ENCODE results near the gene LMNTD2.

The LMNTD2 gene

DNA sequence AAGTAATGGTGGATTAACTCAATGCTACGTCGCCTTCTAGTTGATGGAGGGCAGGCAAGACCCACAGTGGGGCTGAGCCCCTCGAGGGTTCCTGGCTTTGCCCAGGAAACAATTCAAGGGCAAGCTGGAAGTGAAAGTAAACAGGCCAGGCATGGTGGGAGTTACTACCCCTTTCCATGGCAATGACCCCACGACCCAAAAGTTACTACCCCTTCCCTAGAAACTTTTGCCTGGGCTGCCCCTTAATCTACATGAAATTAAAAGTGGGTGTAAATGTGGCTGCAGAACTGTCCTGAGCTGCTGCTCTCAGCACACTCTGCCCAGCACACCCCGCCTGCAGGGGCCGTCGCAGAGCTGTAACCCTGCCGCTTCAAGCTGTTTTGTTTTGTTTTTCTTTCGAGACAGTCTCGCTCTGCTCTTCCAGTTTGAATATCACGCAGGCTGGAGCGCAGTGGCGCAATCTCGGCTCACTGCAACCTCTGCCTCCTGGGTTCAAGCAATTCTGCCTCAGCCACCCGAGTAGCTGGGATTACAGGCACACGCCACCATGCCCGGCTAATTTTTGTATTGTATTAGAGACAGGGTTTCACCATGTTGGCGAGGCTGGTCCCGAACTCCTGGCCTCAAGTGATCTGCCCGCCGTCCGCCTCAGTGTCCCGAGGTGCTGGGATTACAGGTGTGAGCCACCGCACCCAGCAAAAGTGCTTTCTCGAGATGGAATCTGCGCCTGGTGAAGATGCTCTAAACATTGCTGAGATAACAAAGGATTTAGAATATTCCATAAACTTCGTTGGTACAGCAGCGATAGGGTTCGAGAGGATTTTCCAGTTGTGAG, 47.6 kb downstream of the LMNTD2 start:
- no peak for DNase-seq (ENCODE audit: low read depth, low spot score)

DNA sequence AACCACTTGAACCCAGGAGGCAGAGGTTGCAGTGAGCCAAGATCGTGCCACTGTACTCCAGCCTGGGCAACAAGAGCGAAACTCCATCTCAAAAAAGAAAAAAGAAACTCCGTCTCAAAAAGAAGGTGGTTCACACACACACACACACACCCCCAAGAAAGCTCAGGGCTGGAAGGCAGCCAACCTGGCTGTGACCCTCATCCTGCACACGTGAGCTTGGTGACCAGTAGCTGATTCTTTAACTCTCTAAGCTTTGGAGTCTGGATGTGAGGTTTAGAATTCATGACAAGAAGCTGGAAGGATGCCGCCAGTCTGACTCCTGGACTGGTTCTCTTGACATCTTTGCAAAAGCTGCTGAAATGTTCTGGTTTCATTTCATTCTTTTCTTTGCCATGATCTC, 51.6 kb downstream of the LMNTD2 start:
- no peak for DNase-seq (ENCODE audit: low read depth, low spot score)

DNA sequence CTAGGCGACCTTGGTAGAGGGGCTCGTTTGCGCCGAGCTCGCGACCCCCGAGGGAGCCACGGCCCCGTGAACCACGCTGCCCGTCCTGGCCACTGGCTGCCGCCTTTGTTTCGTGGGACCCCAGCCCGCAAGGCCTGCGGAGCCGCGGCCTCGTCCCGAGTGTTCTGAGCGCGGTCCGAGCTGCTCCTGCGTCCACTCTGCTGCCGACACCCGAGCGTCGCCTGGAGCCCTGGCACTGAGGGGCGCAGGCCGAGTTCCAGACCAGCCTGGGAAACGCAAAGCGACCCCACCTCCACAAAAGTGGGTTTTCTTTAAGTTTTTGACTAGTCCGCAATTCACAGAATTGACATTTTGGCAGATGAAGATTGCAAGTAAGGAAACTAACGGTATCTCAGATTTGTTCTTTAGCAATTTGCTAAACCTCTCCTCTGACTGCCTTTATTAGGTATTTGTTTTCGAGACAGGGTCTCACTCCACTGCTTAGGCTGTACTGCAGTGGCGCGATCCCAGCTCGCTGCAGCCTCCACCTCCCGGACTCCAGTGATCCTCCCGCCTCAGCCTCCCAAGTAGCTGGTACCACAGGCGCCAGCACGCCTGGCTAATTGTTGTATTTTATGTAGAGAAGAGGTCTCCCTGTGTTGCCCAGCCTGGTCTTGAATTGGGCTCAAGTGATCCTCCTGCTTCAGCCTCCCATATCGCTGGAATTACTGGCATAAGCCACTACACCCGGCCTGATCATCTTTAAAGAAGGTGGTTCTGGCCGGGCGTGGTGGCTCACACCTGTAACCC, 52.6 kb downstream of the LMNTD2 start:
- no peak for DNase-seq (ENCODE audit: low read depth, low spot score)

DNA sequence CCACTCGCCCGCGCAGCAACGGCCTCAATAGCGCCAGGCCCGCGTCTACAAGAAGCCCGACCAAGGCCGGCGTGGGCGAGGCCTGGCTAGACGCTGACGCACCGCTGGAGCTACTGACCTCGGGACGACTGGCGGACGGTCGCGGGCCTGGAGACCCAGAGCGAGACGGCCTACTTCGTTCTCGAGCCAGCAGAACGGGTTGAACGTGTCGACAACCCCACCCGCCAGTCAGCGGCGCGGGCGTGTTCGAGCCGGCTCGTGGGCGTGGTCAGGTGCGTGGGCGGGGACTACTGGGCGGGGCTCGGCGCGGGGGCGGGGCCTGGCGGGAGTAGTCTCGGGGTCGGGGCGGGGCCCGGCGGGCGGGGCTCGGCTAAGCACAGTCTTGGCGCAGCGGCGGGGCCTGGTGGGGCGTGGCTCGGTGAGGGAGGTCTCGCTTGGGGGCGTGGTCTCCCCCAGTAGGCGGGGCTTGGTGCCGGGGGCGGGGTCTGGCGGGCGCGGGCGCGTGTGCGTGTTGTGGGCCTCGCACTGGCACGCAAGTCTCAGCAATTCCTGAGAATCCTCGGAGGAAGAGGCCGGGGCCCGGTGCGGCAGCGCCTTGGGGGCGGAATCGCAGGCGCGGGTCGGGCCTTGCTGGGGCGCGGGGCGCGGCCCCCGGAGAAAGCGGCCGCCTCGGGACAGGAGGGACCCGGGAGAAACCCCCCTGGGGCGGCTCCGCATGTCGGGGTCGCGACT, 53.4 kb downstream of the LMNTD2 start, which contains the start of gene RNH1:
Gene RNH1 (minus strand): TSS at position 248 of the 732 bp plus-strand sequence. CDS start 5,080 bp downstream, outside the sequence.
- DNase-seq (ENCODE audit: low read depth, low spot score) = no peak

DNA sequence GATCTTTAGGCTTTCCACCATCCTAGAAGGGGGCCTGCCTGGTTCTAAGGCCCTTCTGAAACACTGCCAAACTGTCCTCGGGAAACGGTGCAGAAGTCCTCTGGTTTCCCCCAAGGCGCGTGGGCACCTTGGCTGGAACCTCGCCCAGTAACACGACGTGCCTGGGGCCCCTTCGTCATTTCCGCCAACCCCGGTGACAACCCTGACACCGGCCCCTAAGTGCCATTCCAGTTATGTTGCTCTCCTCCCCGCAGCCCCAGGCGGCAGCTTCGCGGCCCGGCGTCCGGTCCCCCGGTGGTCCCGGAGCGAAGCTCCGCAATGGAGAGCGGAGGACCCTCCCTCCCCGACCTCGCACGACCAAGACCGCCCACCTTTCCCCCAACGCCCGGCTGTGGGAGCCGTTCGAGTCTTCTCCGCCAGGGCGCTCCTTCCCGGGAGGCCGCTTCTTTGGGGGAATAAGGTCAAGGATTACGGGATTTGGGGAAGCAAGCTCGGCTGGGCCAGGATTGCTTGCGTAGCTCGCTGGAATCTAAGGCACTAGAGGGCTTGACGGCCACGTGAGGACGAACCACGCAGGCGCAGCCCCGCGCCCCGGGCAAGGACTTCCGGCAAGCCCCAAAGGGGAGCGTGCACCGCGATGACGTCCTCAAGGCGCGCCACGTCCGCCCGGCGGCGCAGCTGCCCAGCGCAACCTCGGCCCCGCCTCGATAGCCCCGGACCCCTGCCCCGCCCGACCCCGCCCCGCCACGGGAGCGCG, 54.1 kb downstream of the LMNTD2 start:
- DNase-seq (ENCODE audit: low read depth, low spot score) = peak; percentile 86

DNA sequence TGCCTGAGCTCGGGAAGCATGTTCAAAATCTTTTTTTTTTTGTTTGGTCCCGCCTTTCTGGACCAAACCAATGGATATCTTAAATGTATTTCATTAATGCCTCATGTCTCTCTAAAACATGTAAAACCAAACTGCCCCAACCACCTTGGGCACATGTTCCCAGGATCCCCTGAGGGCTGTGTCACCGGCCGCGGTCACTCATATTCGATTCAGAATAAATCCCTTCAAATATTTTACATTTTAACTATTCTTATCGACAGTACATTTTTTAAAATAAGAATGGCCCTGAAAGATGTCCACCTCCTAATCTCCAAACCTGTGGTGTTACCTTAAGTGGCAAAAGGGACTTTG, 55.6 kb downstream of the LMNTD2 start:
- no peak for DNase-seq (ENCODE audit: low read depth, low spot score)
